Lung (tissue), 12 donors: ENCODE measurements around the gene TRMT2A. TPM values are rescaled to one million over a fixed set of nuclear protein-coding genes. Genes with fewer than 3 reads are reported as not detected.

Experiments used
- ATAC-seq: fragments of 200-7000 bp; cut with Tn5 transposase; one replicate; pipeline ENCODE4 v1.9.1; 2020; ENCODE audit warnings: moderate number of reproducible peaks; ENCODE audit not compliant: insufficient read depth, low FRiP score
- DNase-seq, 3 donors: peaks; one replicate each; pipeline ENCODE4 v3.0.0-alpha.2; 2013 to 2017
- H3K27ac ChIP-seq, 2 donors: one replicate each; pipeline ENCODE4 v1.5.1; 2013; ENCODE audit warnings: mild to moderate bottlenecking in 2 of 2, moderate library complexity in 2 of 2, control low read depth in 1 of 2, inconsistent platforms in 1 of 2, low read depth in 1 of 2, low read length in 1 of 2
- H3K27me3 ChIP-seq, 3 donors: one replicate each; pipeline ENCODE4 v1.5.1; 2013; ENCODE audit warnings: low read length in 2 of 3; ENCODE audit not compliant: control insufficient read depth in 3 of 3, insufficient read depth in 3 of 3
- H3K36me3 ChIP-seq, 4 donors: one replicate each; pipeline ENCODE4 v1.5.1; 2013; ENCODE audit warnings: low read length in 4 of 4, mild to moderate bottlenecking in 1 of 4, moderate library complexity in 1 of 4; ENCODE audit not compliant: control insufficient read depth in 4 of 4, insufficient read depth in 4 of 4
- H3K4me1 ChIP-seq, 5 donors: one replicate each; pipeline ENCODE4 v1.5.1; 2013; ENCODE audit warnings: low read length in 5 of 5, mild to moderate bottlenecking in 2 of 5, moderate library complexity in 1 of 5; ENCODE audit not compliant: control insufficient read depth in 5 of 5, insufficient read depth in 5 of 5
- H3K4me3 ChIP-seq: one replicate; pipeline ENCODE4 v1.5.1; 2013; ENCODE audit warnings: mild to moderate bottlenecking, control low read depth, moderate library complexity
- H3K9ac ChIP-seq, 2 donors: one replicate each; pipeline ENCODE4 v1.5.1; 2013; ENCODE audit warnings: low read length in 2 of 2, control low read depth in 1 of 2; ENCODE audit not compliant: insufficient read depth in 1 of 2
- H3K9me3 ChIP-seq, 4 donors: one replicate each; pipeline ENCODE4 v1.5.1; 2013; ENCODE audit warnings: low read length in 3 of 4, mild to moderate bottlenecking in 1 of 4, moderate library complexity in 1 of 4; ENCODE audit not compliant: control insufficient read depth in 4 of 4, insufficient read depth in 3 of 4
- CTCF ChIP-seq: IDR thresholded peaks from 2 replicates; pipeline ENCODE4 v1.5.1; 2012; ENCODE audit warnings: mild to moderate bottlenecking; ENCODE audit errors: control extremely low read depth, extremely low read depth
- WGBS, 2 donors: extraction: QIAGEN DNeasy Blood & Tissue Kit; methylation state at CpG; one replicate each; pipeline ENCODE4 v1.1.7; 2013; 5-methylcytosine and 5-hydroxymethylcytosine counted together
- polyA plus RNA-seq, 2 donors: library from polyadenylated mRNA; stranded (reverse); fragments of 200-250 nt; gene quantifications; one replicate each; pipeline ENCODE4 v1.2.1, GENCODE V29; 2013
- total RNA-seq, 2 donors: library from RNA; depleted of rRNA in 1 of 2; stranded (reverse); fragments of >200 nt in 1 of 2; gene quantifications; one replicate each; pipeline ENCODE4 v1.2.1, GENCODE V29; 2014 to 2021
- donor health status: control.
- donor health status: control.
- donor health status: Bipolar disorder and iron deficiency.
- donor health status: healthy.
- donor health status: DM: yes; HTN: yes; CAD: no.

TRMT2A gene
- total and polyA plus RNA-seq, 4 donors = 37.5 to 71.1 (median 55.4) TPM

GRCh38 chr22:20151276-20151588, 34.2 kb upstream of the TRMT2A start:
- 90% methylated on average over 4 of the region's 4 CpGs for WGBS, 2 donors
- no peak for TF ChIP-seq CTCF

DNA sequence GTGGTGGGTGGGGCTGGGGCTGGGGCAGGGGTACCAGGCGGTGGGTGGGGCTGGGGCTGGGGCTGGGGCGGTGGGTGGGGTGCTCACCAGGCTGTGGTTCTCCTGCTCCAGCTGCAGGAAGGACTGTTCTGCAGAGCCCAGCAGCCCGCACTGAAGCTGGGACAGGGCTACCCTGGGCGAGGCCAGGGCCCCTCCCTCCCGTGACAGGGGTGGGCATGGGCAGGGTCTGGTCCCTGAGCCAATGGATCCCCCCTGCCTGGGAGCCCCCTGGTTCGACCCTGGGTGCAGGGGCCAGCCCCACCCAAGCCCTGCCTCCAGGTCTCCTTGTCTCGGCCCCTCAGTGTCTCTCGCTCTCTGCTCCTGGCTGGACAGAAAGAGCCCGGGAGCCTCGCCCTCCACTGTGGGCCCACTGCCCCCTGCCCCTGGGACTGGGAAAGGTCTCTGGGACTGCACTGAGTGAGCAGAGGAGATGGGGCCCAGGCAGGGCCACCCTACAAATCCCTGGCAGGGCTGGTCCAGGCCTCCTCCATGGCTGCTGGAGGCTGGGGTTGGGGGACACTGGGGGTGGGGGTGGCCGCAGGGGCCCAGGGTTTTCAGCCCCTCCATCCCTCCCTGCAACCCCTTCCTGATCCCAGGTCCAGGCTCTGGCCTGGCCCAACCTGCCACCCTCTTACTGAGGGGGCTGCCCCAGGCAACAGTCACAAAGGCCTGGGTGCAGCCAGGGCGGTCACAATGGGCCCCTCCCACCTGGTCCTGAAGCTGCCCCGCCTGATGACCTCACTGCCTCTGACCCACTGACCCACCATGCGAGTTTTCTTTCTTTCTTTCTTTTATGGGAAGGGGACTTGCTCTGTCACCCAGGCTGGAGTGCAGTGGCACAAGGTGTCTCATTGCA, 33.6 kb upstream of the TRMT2A start, which contains the start of gene CCDC188:
Gene CCDC188, minus strand, starts transcription at position 675 of the 895 bp plus-strand sequence. Its CDS starts 69 bp downstream, at position 606.
- Histone ChIP-seq H3K27ac (no peak within 1 kb of the TSS), H3K4me1 (no peaks in the 10 kb centered on the region), H3K27me3 (no peaks in the 10 kb centered on the region), H3K4me3 (no peak within 1 kb of the TSS), H3K36me3 (peaks cover 0 to 3% (median under 1%) of the 10 kb centered on the region in 4 donors), H3K9ac (no peak within 1 kb of the TSS), H3K9me3 (no peaks in the 10 kb centered on the region)
- no peak for TF ChIP-seq CTCF
- 78 to 85% methylated on average over 11 to 14 of the region's 14 CpGs for WGBS, 2 donors
- ATAC-seq (no peak), DNase-seq (no peak)

More at GRCh38 chr22:20151276-20151588, 34.2 kb upstream of the TRMT2A start:
- Histone ChIP-seq H3K27me3 (no peaks in the 10 kb centered on the region), H3K36me3 (peaks cover 0 to 3% (median 0%) of the 10 kb centered on the region in 4 donors), H3K4me3 (no peak overlapping the region), H3K9ac (no peak overlapping the region), H3K27ac (no peak overlapping the region), H3K4me1 (no peaks in the 10 kb centered on the region), H3K9me3 (no peaks in the 10 kb centered on the region)
- DNase-seq = no peak
- ATAC-seq = no peak

DNA sequence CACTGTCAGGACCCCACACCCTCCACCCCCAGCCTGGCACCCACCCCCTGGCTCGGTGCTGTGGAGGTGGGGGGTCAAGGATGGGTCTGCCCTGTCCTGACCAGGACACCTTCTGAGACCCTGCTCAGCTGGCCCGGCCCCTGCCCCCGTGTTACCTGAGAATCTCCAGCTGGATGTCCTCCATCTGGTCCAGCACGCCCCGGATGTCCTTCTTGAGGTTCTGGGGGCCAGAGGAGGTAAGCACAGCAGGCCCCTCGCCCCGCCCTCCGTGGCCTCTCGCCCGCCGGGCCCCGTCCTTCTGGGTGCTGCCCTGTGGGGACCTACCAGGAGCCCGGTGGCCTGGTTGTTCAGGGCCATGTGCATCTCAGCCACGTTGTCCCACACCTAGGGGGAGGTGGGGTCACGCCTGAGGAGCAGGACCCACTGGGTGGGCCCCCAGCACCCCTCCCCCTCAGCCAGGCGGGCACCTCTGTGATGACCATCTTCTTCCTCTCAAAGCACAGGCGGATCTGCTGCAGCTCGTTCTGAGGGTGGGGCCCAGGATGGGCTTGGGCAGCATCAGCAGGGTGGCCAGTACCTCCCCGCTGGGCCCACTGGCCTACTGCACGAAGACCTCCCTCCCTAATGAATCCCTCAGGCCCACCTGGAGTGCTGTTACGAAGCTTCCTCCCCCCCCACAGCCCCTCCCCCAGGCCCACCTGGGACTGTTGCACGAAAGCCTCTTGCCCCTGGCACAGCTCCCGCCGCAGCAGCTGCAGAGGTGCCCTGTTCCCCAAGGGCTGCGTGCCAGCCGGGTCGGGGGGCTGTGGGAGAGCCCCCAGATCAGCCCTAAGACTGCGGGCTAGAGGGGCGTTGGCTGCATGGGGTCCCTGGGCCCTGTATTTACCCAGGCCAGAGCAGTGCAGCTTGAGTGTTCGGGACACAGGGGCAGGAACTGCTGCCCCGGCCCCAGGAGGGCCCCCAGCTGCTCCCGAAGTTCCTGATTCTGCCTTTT, 32.5 kb upstream of the TRMT2A start:
- WGBS, 2 donors = 65 to 70% methylated on average over 32 of the region's 32 CpGs
- TF ChIP-seq CTCF = no peak
- DNase-seq (no peak), ATAC-seq (no peak)
- H3K4me3 ChIP-seq = no peak overlapping the region
- no peaks in the 10 kb centered on the region for H3K9me3 ChIP-seq
- peaks cover 0 to 8% (median 1%) of the 10 kb centered on the region in 4 donors for H3K36me3 ChIP-seq
- no peaks in the 10 kb centered on the region for H3K27me3 ChIP-seq
- H3K27ac ChIP-seq = no peak overlapping the region
- H3K4me1 ChIP-seq = no peaks in the 10 kb centered on the region
- no peak overlapping the region for H3K9ac ChIP-seq
